HEK293T (cell line): ENCODE data around the gene PSMB7.

Experiments used
- BHLHE40 ChIP-seq: fragments of 450-650 bp; IDR thresholded peaks from 2 replicates; pipeline ENCODE4 v1.6.1; 2016; ENCODE audit warnings: mild to moderate bottlenecking, moderate library complexity, borderline replicate concordance
- CTBP1 ChIP-seq: fragments of 450-650 bp; IDR thresholded peaks from 2 replicates; pipeline ENCODE4 v1.6.1; 2016; ENCODE audit warnings: borderline replicate concordance
- L3MBTL2 ChIP-seq: fragments of 450-650 bp; conservative IDR thresholded peaks from 2 replicates; pipeline ENCODE4 v1.6.1; 2016; ENCODE audit warnings: mild to moderate bottlenecking
- NFRKB ChIP-seq: fragments of 450-650 bp; IDR thresholded peaks from 2 replicates; pipeline ENCODE4 v1.6.1; 2016; ENCODE audit warnings: mild to moderate bottlenecking, moderate library complexity
- SP1 ChIP-seq: fragments of 450-650 bp; IDR thresholded peaks from 2 replicates; pipeline ENCODE4 v1.6.1; 2017
- SUZ12 ChIP-seq: fragments of 450-650 bp; IDR thresholded peaks from 2 replicates; pipeline ENCODE4 v1.6.1; 2016; ENCODE audit warnings: mild to moderate bottlenecking

DNA sequence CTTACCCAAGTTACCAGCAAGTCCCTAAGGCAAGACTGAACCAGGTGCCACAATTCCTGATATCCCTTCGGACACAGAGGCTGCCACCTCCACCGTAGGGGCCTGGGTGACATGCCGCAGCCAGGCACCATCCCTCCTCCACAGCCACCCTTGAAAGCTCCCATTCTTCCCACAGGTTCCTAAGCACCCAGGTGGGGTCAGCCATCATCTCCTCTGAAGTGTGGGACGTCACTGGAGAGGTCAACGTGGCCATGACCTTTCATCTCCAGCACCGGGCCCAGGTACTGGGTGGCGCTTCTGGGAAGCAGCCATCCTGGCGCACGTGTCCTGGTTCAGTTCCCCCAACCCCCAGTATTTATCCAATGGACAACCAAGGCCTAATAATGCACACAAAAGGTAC is 43.2 kb upstream of the PSMB7 start:
- TF ChIP-seq CTBP1 (no peak), BHLHE40 (no peak), SUZ12 (no peak), SP1 (no peak), NFRKB (no peak), L3MBTL2 (no peak)
